Urinary bladder (tissue), 4 donors: ENCODE data around the gene ACTG1. TPM values are rescaled to one million over a fixed set of nuclear protein-coding genes. Genes with fewer than 3 reads are reported as not detected.

Experiments used
- DNase-seq: peaks from one replicate; pipeline ENCODE4 v3.0.0-alpha.2; 2015; ENCODE audit errors: extremely low spot score
- H3K27ac ChIP-seq: one replicate; pipeline ENCODE4 v1.5.1; 2013; ENCODE audit warnings: low read depth, mild to moderate bottlenecking, moderate library complexity
- H3K36me3 ChIP-seq: one replicate; pipeline ENCODE4 v1.6.1; 2013; ENCODE audit warnings: mild to moderate bottlenecking, moderate library complexity; ENCODE audit not compliant: insufficient read depth
- H3K4me1 ChIP-seq: one replicate; pipeline ENCODE4 v1.6.1; 2013; ENCODE audit warnings: mild to moderate bottlenecking, moderate library complexity; ENCODE audit not compliant: insufficient read depth
- H3K4me3 ChIP-seq: one replicate; pipeline ENCODE4 v1.5.1; 2013; ENCODE audit warnings: low read depth, low read length
- WGBS: extraction: QIAGEN DNeasy Blood & Tissue Kit; methylation state at CpG from one replicate; pipeline ENCODE4 v1.1.7; 2013; 5-methylcytosine and 5-hydroxymethylcytosine counted together
- polyA plus RNA-seq: library from polyadenylated mRNA; stranded (reverse); fragments of 200-250 nt; gene quantifications from one replicate; pipeline ENCODE4 v1.2.3, GENCODE V29; 2013
- total RNA-seq: library from RNA; depleted of rRNA; stranded (reverse); fragments of >200 nt; gene quantifications from one replicate; pipeline ENCODE4 v1.2.3, GENCODE V29; 2014
- donor health status: healthy with polysubstance abuse.
- donor health status: healthy.

Gene ACTG1
- total RNA-seq (2,267 TPM), polyA plus RNA-seq (2,840 TPM)

DNA sequence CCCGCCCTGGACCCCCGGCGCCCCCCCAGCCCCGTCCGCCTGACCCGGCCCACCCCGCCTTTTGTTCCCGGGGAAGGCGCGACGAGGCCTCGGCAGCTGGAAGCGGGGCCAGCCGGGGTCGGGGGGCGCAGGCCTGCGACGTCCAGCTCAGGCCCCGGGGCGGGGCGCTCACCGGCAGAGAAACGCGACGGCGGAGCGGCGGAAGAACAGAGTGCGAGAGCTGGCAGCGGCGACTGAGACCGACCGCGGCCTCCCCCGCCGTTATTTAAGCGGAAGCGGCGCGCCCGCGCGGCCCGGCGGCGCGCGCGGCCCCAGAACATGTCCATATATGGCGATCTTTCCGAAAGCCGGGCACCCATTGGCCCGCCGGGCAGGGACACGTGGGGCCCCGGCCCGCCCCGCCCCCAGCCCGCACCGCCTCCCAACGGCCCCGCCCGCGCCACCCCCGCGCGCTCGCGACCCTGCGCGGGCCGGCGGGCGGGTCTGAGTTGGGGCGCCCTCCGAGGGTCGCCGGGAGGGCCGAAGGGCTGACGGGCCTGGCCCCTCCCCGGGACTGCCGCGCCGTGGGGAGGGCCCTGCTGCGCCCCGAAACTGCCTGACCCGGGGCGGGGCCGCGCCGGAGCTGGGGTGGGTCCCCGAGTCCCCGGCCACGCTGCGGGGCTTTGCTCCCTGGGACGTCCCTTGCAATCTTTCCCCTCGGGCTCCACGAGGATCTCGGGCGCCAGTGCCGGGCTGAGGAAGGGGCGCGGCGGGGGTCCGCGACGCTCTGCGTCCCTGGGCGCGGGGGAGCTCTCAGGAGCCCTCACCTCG, at the start of gene ACTG1:
Gene ACTG1, minus strand, starts transcription at position 238 of the 810 bp plus-strand sequence. CDS start 445 bp downstream, outside the sequence.
- H3K27ac ChIP-seq: peak within 1 kb of the TSS; percentile 99
- peak; percentile 78 for DNase-seq
- WGBS: under 1% methylated on average over 111 of the region's 111 CpGs
- peak within 1 kb of the TSS; percentile 97 for H3K4me3 ChIP-seq
- H3K4me1 ChIP-seq: no peaks in the 10 kb centered on the region
- H3K36me3 ChIP-seq: peaks cover 4% of the 10 kb centered on the region

DNA sequence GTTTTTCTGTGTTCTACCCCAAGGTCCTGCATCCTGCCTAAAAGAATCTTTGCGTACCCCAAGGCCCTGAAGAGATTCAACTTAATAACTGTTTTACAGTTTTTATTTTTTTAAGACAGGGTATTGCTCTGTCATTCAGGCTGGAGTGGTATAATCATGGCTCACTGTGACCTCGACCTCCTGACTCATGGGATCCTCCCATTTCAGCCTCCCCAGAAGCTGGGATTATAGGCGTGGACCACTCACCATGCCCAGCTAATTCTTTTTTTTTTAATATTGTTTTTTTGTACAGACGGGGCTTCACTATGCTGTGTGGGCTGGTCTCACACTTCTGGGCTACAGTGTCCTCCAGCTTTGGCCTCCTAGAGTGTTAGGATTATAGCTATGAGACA, 48.9 kb upstream of the ACTG1 start:
- 89% methylated on average over 4 of the region's 4 CpGs for WGBS
- DNase-seq: no peak
- peaks cover 2% of the 10 kb centered on the region for H3K36me3 ChIP-seq

DNA sequence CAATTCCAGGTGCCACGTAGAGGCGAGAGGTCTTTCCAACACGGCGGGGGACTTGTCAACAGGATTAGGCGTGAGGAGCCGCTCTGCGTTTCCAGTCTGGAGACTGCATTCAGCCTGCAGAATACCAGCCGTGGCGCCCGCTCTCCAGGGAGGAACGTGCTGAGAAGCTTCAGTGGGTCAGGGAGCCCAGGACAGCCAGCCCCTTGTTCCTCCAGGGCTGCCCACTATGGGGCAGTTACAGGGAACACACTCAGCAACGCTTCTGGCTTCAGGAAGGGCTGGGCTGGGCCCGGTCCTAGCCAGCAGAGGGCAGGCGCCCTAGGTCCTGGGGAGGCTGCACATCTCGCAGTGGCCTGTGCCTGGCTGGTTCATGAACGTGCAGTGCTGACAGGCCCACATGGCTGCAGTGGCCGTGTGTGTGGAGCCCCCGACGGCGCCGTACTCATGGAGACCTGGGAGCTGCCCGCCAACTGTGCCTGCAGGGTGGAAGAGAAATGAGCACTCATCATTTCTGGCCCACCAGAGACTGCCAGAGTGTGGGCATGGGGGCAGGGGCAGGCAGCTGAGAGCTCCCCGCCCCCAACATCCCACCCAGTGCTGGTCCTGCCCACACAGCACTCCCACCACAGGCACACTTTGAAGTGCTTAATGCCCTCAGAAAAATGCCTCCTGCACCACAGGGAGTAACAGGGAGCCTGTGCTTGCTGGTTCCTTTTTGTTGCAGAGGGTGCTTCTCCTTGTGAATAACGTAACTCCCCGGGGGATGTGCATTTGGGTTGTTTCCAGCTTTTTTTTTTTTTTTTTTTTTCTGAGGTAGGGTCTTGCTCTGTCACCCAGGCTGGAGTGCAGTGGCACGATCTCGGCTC, 46.6 kb upstream of the ACTG1 start:
- Histone ChIP-seq H3K4me1 (no peaks in the 10 kb centered on the region), H3K36me3 (peaks cover 2% of the 10 kb centered on the region), H3K27ac (no peak overlapping the region), H3K4me3 (no peak overlapping the region)
- WGBS: 73% methylated on average over 27 of the region's 27 CpGs
- DNase-seq: no peak

More for the DNA sequence above, 48.9 kb upstream of the ACTG1 start:
- no peak overlapping the region for H3K27ac ChIP-seq
- H3K4me3 ChIP-seq: no peak overlapping the region
- no peaks in the 10 kb centered on the region for H3K4me1 ChIP-seq

DNA sequence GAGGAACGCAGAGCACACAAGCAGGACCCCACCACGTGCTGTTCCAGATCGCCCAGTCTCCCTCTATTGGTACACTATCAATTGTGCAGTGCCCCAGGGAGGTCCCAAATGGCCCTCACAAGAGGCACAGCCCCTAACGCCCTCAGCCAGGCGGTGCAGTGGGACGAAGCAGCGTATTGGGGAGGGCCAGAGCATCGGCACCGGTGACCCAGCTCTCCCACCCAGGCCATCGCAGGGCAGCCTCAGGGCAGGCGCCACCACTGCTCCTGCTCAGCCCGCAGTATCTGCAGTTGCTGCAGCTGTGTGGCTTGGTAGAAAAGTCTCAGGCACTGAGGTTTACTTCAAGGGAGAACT, 45.5 kb upstream of the ACTG1 start:
- DNase-seq: no peak
- Histone ChIP-seq H3K4me1 (no peaks in the 10 kb centered on the region), H3K27ac (no peak overlapping the region), H3K4me3 (no peak overlapping the region), H3K36me3 (peaks cover 2% of the 10 kb centered on the region)
- 91% methylated on average over 12 of the region's 12 CpGs for WGBS

DNA sequence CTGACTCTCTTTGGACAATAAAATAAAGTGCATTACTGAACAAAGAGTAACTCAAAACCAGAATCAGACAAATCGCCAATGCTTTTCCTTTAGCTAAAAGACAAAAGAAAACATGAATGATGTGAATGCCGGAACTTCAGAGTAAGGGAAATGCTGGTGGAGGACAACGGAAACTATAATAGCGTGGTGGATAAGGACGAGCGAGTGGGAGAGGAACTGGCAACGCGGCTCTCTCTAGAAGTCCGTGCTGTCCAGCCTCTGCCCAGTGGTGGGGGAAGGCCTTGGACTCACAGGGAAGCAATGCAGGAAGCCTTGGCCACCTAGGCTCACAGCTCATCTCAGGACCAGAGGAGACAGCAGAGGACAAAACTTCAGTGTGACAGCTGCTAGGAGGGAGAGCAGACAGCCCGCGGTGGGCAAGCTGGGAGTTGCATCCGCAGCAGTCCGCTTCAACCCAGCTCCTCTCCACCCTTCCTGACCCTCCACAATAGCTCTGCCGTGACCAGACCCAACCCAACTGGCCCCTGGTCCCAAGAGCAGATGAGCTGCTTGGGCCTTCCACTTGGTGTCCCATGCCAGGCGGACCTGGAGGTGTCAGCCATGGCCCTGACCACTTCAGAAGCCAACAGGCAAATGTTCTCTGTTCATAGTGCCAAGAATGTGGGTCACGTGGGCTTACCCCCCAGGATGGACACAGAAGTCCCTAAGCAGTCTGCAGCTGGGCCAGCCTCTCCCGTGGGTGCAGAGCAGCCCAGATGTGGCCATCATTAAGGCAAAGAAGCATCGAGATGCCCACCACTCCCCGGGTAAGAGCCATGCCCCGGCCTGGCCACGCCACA, 44.9 kb upstream of the ACTG1 start:
- 86% methylated on average over 21 of the region's 21 CpGs for WGBS
- no peak overlapping the region for H3K4me3 ChIP-seq
- no peak overlapping the region for H3K27ac ChIP-seq
- H3K4me1 ChIP-seq: no peaks in the 10 kb centered on the region
- peaks cover 2% of the 10 kb centered on the region for H3K36me3 ChIP-seq
- no peak for DNase-seq

DNA sequence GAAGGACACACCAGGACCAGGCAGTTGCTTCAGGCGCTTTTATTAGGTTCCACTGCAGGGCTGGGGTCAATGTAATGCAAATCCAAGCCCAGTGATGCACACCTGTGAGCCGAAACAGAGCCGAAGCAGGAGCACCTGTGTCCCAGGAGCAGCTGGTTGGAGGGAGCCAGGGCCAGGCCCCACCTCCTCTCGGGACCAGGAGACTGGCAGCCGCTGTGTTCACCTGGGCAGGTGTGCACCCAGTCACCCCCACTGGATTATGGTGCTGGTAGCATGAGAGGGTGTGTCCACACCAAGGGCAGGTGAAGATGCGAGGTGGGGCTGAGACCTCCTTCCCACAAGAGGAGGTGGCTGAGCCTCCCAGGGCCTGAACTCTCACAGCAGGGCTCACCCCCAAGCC, 44.3 kb upstream of the ACTG1 start:
- no peak overlapping the region for H3K27ac ChIP-seq
- DNase-seq: no peak
- no peak overlapping the region for H3K4me3 ChIP-seq
- 93% methylated on average over 6 of the region's 6 CpGs for WGBS
- H3K36me3 ChIP-seq: peaks cover 2% of the 10 kb centered on the region
- H3K4me1 ChIP-seq: no peaks in the 10 kb centered on the region

DNA sequence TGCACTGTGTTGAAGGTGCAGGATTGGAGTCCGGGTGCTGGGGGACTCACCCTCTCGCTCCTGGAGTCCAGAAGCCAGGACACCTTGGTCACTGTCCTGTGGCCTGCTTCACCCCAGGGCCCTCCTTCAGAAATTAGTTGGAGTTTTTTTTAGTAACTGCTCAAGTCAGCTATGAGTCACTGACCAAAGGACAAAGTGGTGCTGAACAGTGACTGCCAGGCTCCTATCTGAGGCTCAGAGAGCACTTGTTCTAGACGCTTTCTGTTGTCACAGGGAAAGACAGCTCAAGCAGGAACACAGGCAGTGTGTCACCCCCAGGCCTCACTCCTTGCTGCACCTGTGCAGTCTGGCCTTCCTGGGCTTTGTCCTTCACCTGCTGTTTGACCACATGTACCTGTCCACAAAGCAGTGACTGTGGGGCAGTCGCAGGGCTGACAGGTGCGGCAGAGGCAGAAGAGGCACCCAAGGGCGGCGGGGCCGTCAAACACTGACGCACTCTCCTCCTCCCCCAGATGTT, 43.6 kb upstream of the ACTG1 start:
- no peak overlapping the region for H3K27ac ChIP-seq
- peaks cover 2% of the 10 kb centered on the region for H3K36me3 ChIP-seq
- no peak for DNase-seq
- H3K4me3 ChIP-seq: no peak overlapping the region
- 90% methylated on average over 9 of the region's 9 CpGs for WGBS
- H3K4me1 ChIP-seq: no peaks in the 10 kb centered on the region

DNA sequence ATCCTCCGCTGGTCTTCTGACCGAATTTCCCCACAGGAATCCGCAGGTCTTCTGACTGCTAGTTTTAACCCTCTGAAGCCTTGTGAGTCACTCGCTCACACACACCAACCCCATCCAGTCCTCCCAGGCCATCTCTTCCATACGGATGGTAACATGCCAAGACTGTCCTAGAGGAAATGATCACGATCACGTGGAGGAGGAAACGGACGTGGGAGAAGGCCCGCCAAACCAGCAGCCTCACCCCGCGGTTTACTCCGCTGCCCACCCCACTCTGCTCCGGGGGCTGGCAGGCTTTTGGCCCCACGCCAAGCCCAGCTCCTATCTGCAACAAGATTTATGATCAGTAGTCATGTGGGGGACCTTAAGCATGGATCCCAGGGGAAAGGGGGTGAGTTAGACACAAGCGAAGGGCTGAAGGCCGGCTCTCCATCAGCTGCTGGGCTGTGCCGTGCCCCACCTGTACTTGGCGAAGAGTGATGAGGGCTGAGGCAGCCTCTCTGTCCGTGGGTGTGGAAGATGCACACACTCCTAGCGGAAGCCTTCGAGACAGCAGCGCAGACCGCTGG, 41.1 kb upstream of the ACTG1 start:
- H3K27ac ChIP-seq: no peak overlapping the region
- no peak for DNase-seq

DNA sequence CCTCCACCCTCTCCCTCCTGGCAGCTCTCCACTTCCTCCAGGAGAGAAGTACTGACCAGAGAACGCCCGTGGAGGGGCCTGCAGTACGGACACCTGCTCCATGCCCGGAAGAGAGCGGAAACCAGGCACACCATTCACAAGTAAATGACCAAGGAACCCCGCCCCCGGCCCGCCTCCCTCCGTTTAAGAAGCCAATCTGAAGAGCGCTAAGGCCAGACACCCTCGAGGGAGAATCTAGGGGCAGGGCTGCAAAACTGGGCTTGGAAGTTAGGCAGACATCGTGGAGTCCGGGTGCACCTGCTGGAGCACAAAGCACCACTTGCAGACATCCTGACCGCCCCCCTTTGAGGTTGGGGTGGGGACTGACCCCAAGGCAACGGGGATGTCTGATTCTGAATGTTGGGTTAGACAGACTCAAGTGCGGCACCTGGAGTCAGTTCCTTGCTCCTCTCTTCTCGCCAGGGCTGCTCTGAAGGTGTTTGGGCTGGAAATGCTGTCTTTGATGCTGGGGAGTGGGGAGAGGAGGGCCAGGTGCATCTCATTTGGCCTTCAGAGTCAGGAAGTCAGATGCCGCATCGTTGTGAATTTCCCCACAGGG, 40.5 kb upstream of the ACTG1 start:
- DNase-seq: peak; percentile 49
- H3K4me3 ChIP-seq: peak overlapping the region; percentile 95
- peaks cover under 1% of the 10 kb centered on the region for H3K36me3 ChIP-seq
- 3% methylated on average over 19 of the region's 19 CpGs for WGBS
- H3K4me1 ChIP-seq: no peaks in the 10 kb centered on the region
- no peak overlapping the region for H3K27ac ChIP-seq

More for the DNA sequence above, 41.1 kb upstream of the ACTG1 start:
- 22% methylated on average over 24 of the region's 24 CpGs for WGBS
- H3K4me1 ChIP-seq: no peaks in the 10 kb centered on the region
- no peak overlapping the region for H3K4me3 ChIP-seq
- H3K36me3 ChIP-seq: peaks cover 2% of the 10 kb centered on the region

DNA sequence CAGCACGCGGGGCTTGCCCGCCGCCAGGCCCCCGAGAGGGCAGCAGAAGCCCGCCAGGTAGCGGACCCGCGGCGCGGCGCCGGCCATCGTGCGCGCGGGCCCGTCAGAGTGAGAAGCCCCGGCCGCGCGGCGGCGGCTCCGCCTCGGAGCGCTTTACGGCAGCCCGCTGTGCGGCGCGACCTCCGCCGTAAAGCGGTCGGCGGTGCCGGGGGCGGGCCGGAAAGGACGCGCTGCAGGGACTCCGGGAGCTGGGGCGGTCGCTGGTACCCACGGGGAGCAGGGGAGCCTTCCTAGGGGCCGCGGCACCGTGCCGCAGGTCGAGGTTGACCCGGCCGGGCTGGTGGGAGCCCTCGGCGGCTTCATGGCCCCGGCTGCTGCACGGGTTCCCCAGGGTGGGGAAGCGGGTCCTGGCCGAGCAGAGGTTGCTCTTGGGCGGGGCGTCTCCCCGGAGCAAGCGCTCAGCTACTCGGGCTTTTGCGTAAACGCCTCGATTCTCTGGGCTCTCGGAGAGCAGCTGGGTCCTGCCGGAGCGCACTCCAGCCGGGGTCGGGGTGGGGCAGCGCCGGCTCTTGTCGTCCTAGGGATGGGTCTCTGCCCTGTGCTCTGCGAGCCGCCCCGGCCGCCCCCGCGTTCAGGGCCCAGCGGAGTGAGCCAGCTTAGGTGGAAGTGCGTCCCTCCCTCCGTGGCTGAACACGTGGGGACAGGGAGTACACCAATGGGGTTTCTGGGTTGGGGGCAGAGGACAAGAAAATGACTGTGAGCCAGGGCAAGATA, 39.8 kb upstream of the ACTG1 start, which contains the start of gene FAAP100:
Gene FAAP100, minus strand, starts transcription at position 110 of the 774 bp plus-strand sequence. Its CDS starts 23 bp downstream, at position 87.
- Histone ChIP-seq H3K4me3 (peak within 1 kb of the TSS; percentile 95), H3K27ac (peak within 1 kb of the TSS; percentile 52), H3K36me3 (no peaks in the 10 kb centered on the region), H3K4me1 (no peaks in the 10 kb centered on the region)
- under 1% methylated on average over 85 of the region's 85 CpGs for WGBS
- DNase-seq: no peak

DNA sequence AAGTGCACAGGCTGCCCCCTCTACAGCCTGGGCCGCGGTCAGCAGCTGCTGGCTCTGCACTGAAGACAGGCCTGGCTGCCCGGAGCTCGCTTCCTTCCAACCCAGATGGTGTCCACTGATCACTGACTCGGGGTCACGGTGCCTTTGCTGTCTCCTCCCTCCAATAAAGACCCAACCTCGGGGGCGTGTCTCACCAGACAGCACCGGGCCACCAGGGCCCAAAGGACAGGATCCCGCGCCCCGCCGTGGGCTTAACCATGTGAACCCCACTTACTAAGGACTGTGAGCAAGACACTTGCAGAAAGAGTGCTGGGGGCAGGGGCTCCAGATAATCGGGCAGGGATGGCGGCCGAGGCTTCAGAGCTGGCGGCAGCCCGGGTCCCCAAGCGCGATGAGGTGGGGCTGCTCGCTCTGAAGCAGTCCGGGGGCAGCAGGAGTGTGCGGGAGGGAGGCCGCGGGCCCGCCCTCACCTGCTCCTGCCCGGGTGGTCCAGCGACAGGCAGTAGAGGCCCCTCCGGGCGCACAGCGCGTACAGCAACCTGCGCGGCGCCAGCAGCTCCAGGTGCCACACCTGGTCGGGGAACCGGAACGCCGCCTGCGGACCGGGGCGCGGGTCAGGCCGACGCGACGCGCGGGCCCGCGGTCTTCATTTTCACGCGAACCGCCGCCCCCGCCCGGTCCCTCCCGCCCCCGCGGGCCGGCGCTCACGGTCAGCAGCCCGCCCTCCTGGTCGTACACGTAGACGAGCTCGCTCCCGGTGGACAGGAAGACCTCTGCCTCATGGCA, 39.1 kb upstream of the ACTG1 start:
- Histone ChIP-seq H3K4me1 (no peaks in the 10 kb centered on the region), H3K4me3 (peak overlapping the region; percentile 95), H3K27ac (peak overlapping the region; percentile 44), H3K36me3 (peaks cover 3% of the 10 kb centered on the region)
- no peak for DNase-seq
- 1% methylated on average over 69 of the region's 69 CpGs for WGBS
